KG1 (cell line): ENCODE measurements around the gene ZBTB43.
A peak's percentile ranks its signal among the peaks of the same experiment; 100 is the strongest.
"Not testable (repeated sequence)": the region's sequence is repeated elsewhere in the genome, so short reads cannot be mapped to it uniquely, and the experiment has no call there.

Experiments used
- DNase-seq: peaks from one replicate; lab custom pipeline; 2025; lab: John Stamatoyannopoulos, UW

Gene ZBTB43, protein sequence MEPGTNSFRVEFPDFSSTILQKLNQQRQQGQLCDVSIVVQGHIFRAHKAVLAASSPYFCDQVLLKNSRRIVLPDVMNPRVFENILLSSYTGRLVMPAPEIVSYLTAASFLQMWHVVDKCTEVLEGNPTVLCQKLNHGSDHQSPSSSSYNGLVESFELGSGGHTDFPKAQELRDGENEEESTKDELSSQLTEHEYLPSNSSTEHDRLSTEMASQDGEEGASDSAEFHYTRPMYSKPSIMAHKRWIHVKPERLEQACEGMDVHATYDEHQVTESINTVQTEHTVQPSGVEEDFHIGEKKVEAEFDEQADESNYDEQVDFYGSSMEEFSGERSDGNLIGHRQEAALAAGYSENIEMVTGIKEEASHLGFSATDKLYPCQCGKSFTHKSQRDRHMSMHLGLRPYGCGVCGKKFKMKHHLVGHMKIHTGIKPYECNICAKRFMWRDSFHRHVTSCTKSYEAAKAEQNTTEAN

DNA sequence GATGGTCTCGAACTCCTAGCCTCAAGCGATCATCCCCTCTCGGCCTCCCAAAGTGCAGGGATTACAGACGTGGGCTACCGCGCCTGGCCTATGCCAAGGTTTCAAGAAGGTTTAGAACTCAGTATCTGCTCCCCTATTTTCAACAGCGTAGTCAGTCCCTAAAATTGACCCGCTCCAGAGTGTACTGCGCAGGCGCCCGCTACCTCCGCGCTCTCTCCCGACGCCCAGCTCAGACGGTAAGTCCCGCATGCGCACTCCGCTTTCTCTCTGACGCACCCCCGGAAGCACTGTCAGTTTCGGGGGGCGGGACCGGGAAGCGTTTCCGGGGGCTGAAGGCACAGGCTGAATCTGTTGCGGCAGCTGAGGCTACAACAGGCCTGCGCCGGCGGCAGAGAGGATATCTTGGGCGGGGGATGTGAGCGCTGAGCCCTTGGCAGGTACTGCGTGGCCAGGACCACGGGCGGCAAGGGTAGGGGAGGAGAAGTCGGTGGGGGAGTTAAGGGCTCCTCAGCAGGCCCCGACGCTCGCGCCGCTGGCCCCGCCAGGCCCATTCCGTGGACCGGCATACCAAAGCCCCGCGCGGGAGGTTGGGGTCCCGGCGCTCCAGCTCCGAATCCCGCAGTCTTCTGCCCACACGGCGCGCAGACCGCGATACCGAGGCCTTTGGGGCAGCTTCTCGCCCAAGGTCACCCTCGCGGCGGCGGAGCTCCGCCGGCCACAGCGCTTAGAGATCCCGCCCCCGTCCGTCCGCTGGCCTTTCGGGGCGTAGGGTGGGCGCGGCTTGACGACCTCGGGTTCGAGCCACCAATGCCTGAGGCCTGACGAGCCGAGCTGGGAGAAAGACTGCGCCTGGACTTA lies at the start of gene ZBTB43:
ZBTB43 (plus strand) TSS at position 345 of the 858 bp plus-strand sequence. CDS start 27,470 bp downstream, outside the sequence.
- DNase-seq = peak; percentile 76

DNA sequence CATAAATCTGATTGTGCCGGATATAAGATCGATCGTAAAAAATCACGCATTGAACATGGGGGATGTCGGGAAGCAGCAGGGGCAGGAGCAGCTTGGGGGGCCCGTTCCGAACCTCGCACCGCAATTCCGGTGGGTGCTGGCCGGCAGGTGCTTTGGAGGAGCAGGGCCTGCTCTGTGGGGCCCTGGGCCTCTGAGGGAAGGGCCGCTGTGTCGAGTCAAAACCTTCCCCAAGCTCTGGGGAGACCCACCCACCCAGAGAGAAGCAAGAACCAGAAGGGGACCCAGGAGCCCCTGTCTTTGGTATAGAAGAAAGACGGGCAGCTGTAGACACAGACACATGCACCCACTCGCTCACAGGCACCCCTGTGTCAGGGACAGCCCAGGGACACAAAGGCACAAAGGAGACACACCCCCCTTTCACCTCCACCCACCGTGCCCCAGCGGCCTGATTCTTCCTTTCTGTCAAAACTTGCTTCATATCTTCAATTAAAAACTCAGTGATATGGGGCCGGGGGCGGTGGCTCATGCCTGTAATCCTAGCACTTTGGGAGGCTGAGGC lies 49.4 kb upstream of the ZBTB43 start:
- DNase-seq = no peak

DNA sequence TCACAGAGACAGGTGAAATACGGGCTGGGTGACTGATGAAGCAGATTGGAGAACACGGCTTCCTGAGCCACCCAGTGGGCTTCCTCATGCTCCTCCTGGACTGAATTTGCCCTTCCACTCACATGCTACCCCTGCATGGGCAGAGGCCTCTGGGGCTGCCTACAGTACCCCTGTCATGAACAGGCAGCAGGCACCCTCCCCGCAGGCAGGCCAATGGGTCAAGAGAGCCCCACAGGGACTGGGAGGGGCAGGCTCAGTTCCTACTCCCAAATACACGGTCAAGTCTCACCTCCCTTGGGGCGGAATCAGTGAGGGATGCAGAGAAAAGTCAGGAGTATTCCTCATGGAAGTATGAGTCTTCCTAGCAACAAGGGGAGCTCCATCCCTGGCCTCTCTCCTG lies 48.6 kb upstream of the ZBTB43 start:
- DNase-seq = no peak

DNA sequence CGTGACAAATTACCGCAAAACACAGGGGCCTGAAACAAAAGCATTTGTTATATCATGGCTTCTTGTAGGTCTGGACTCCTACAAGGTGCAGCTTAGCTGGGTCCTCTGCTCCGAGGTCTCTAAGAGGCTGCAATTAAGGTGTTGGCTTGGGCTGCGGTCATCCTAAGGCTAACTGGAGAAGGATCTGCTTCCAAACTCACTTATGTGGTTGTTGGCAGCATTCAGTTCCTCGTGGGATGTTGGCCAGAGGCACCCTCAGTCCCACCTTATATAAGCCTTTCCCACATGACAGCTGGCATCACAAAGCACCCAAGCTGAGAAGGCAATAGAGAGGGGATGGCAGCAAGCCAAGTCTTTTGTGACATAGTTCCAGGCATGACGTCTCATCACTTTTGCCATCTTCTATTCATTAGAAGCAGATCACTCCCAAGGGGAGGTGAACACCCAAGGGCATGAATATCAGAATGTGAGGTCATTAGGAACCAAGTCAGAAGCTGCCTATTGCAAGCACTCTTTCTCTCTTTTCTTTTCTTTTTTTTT lies 47.9 kb upstream of the ZBTB43 start:
- DNase-seq = no peak

DNA sequence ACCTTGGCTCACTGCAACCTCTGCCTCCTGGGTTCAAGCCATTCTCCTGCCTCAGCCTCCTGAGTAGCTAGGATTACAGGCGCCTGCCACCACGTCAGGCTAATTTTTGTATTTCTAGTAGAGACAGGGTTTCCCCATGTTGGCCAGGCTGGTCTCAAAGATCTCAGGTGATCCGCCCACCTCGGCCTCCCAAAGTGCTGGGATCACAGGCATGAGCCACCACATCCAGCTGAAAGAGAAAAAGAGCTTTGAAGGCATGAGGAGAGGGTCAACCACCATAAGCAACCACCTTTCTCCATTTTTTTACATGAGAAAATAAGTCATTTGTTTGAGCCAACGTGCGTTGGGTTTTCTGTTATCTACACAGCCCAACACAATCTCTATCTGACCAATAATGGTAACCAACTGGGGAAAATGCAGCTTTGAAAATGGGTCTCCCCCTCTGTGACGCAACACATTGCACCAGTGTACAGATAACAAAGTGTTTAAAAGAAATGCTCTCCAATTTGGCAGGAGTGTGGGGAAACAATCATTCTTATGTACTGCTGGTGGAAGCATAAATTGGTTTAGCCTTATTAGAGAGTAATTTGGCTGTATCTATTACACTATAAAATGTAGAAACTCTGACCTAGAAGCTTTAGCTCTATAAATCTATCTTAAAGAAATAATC lies 45.8 kb upstream of the ZBTB43 start:
- no peak for DNase-seq

DNA sequence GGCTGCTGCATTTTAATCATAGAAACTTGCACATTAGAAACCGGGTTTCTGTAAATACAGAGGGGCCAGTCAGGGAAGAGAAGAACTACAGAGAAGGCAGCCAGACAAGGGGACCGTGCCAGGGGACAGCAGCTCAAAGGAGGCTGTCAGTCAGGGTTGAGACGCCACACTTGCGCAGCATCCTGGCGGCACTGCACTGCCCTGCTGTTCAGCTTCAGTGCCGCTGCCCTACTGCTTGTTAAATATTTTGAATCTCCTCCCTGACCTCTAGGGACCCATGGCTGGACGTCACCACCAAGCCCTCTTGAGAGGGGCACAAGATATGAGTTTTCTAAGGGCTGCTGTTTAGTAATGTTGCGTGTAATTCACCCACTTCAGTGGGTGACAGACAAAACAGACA lies 43.6 kb upstream of the ZBTB43 start:
- no peak for DNase-seq

DNA sequence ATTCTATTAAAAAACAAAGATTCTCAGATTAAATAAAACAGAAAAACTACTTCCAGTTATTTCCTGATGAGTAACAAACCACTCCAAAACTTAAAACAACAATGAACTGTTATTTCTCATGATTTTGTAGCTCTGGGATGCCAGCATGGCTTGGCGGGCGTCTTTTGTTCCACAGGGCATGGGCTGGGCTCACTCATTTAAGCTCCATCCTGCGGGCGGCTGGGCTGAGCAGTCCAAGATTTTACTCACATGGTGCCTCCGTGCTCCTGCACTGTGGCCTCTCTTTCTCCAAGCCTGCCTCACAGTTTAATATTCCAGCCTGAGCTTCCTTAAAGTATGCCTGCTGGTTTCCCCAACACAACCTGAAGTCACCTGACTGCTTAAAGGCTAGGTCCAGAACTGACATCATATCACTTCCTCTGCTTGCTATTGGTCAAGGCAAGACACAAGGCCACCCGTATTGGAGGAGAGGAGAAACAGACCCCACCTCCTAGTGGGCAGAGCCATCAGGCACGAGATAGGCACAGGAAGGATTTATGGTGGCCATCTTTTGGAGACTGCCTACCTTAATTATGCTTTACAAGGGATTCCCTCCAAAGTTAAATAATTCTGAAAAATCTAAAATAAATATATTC lies 41.6 kb upstream of the ZBTB43 start:
- DNase-seq = no peak

DNA sequence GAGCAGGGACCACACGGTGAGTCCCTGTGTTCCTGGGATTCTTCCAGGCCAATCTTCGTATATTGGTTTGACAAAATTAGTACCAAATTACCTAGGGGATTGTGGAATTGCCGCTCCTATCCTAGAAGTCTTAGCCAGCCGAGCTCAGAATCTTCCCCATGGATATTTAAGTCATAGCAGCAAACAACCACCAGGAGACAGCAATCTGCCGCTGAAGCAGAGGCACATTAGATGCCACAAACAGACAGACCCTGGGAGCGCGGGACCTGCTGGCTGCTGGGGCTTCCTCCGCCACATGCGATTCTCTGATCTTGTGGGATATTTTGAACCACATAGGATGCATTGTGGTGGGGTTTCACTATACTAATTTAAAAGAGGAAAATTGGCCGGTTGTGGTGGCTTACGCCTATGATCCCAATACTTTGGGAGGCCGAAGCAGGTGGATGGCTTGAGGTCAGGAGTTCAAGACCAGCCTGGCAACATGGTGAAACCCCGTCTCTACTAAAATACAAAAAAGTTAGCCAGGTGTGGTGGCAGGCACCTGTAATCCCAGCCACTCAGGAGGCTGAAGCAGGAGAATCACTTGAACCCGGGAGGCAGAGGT lies 31.7 kb upstream of the ZBTB43 start:
- DNase-seq = no peak

DNA sequence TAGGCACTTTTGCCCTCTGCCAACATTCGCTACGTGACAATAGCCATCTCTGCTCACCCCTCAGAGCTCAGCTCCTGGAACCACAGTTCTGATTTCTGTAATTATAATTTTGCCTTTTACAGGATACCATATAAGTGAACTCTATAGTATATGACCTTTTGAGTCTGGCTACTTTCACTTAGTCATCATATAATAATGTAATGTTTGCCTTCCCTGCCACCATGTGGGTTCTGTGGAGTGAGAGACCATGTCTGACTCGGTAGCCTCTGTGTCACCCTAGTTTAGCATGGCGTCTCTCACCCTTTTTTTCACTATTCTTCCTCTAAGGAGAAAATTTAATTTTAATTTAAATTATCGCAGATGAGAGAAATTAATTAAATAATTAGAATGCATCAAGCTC lies 28.9 kb upstream of the ZBTB43 start:
- DNase-seq = no peak

DNA sequence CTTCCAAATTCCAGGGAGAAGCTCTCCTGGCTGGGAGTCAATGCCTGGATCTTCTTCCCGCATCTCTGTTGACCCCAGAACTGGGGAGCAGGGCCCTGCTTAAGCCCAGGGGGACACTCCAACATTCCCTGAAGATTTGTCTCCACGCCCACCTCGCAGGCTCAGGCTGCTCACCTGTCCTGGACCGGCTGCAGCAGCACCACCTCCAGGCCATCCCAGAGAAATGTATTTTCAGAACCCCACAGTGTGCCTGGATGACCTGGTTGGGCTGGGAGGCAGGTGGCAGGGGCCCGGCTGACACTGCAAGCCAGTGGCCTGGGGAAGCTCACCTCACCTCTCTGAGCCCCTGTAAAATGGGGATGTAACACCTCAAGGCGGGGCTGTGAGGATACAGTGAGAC lies 27.1 kb upstream of the ZBTB43 start:
- DNase-seq = no peak

DNA sequence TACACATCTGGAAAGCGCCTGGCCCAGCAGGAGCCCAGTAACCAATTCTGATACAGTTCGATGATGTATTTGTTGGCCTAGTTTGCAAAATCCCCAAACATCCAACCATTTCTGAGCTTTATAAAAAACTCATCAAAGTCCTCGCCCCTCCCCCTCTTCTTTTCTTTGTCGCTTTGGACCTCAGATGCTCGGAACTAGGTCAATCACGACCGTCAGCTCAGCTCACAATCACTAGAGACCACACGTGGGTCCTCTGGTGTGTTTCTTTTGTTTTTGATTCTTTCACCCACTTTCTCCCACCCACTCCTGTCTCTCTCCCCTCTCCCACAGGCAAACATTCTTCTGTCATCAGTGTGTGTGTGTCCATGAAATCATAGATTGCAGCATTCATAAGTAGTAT lies 26.7 kb upstream of the ZBTB43 start:
- DNase-seq = no peak

DNA sequence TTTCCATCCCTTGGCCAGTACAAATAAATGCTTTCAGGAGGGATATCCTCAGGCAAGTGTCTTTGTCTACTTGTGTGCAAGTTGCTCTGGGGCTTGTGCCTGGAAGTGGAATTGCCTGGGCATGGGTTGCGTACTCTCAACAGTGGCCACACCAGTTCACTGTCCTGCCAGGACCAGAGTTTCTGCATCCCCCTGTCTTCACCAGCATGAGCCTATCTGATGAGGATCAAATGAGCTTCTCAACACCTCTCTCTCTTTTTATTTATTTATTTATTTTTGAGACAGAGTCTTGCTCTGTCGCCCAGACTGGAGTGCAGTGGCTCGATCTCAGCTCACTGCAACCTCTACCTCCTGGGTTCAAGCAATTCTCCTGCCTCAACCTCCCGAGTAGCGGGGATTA lies 26.1 kb upstream of the ZBTB43 start:
- not testable (repeated sequence) for DNase-seq

DNA sequence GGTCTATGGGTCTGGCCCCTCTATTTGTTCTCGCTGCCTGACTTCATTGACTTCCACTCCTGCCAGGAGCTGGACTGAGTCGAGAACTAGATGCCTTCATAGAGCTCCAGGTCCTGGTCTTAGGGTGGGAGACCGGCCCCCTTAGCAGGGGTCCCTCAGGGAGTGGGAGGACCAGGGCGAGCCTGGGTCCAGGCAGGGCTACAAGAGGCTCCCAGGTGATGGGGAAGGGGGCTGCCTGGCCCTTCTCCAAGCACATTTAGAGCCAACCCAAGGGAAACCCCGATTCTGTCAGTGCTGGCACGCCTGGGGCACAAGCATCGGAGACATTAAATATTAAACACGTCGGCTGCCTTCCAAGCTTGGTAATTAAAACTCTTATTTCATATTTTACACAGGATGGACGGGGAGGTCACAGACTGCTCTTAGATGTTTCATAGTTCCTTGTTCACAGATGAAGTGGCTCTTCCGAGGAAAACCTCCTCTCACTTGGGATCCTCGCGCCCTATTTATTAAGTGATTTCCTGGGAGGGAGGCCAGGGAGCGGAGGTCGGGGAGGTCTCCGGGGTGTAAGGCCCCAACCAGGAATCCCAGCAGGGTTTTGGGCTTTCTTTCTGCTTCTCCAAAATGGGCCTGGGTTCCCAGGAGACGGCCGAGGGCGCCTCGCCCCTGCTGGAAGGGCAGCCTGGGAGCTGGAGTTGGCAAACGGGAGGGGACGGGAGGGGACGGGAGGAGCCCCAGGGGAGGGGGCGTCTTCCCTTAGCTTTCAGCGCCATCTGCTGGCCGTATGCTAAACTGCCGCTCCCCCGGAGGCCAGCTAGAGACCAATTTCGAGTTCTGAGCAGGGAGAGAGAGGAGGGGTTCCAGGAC lies 23.4 kb upstream of the ZBTB43 start:
- no peak for DNase-seq

DNA sequence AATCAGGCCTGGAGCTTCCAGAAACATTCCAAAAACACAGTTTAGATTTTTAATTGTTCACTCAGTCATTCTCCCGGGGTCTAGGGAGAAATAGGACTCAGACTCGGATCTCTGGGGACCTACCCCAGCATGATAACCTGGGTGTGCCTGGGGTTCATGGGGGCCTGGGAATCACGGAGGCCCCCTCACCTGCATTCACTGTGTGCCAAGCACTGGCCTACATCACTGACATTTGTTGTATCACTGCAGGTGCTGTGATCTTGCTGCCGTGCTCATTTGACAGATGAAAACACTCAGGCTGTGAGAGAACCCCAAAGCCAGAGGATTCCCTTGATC lies 22.8 kb upstream of the ZBTB43 start:
- no peak for DNase-seq

DNA sequence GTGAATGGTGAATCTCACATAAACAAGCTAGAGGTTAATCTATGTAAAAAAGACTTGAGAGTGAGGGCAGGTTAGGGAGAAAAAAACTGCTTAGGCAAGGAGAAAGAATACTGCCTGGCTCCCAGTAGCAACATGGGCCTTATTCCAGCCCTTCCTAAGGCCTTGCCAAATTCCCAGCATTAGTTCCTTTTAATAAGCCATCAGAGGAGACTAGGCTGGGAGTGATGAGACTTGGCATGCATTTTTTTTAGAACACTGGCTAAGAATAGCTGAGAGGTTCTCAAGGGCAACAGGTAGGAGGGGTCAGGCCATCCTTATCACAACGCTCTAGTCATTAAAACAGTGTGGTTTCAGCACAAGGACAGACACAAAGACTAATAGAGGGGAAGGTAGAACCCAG lies 20.9 kb upstream of the ZBTB43 start:
- DNase-seq = no peak

DNA sequence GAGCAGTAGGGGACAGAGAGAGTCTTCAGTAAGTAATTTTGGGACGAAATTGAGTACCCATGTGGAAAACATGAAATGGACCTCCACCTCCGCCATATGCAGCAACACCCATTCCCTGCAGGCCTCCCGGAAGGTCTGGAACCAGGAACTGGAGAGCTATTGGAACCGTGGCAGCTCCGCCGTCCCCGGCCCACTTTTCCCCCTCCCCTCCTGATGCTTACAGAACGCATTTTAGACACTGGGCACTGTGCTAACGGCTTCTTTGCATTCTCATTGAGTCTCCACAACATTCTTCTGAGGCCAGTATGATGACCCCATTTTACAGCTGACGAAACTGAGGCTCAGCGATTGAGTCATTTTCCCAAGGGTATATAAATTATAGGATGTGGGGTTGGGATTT lies 20.4 kb upstream of the ZBTB43 start:
- no peak for DNase-seq

DNA sequence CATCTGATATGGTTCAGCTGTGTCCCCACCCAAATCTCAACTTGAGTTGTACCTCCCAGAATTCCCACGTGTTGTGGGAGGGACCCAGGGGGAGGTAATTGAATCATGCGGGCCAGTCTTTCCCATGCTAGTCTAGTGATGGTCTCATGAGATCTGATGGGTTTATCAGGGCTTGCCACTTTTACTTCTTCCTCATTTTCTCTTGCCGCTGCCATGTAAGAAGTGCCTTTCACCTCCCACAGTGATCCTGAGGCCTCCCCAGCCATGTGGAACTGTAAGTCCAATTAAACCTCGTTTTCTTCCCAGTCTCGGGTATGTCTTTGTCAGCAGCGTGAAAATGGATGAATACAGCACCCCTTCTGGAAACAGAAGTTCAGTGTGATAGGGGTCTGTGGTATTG lies 20.0 kb upstream of the ZBTB43 start:
- not testable (repeated sequence) for DNase-seq

DNA sequence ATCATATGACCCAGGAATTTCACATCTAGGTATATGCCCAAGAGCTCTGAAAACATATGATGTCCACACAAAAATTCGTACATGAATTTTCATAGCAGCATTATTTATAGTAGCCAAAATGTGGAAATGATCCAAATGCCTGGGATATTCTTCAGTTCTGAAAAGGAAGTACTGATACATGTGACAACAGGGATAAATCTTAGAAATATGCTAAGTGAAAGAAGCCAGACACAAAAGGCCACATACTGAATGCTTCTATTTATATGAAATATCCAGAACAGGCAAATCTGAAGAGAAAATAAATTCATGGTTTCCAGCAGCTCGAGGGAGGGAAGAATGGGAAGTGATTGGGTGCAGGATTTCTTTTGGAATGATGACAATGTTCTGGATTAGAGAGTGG lies 16.8 kb upstream of the ZBTB43 start:
- DNase-seq = no peak

DNA sequence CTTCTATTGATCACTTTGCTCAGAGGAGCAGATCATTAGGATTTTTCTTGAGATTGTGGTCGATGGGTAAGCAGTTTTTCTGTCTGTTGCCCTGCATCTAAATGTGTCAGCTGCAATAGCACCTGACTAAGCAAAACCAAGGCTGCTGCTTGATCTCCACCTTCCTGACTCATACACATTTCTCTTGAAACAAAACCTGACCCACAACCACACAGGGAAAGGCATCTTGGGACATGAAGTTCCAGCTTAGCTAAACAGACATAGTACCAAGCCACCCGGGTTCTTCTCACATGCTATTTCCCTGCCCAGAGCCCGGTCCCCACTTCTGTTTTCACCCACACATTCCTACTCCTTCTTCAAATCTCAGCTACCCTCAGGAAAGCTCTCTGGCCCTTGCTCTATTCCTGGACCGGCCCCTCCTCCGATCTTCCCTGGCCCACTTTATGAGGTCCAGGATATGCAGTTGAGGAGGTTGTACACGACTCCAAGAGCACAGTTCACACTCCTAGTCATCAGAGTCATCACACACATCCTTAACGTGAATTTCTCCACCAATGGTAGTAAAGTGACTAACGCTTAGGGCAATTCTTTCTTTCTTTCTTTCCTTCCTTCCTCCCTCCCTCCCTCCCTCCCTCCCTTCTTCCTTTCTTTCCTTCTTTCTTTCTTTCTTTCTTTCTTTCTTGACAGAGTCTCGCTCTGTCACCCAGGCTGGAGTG lies 16.0 kb upstream of the ZBTB43 start:
- DNase-seq = no peak

DNA sequence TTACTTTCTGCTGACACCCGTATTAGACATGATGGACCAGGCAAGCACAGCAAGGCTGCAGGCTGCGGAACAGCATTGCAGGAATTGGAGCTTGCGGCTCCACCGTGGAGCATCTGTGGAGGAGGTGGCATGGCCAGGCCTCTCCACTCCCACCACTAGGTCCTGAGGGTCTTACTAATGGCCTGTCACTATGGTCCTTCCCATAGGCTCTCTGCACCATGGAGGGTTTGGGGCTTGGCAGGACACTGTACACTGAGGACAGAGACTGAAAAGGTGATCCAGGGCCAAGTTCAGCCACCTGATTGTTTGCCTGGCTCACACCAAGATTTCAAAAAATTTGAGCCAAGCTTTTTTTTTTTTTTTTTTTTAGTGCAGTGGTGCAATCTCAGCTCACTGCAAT lies 14.3 kb upstream of the ZBTB43 start:
- DNase-seq = no peak
